ENCODE results near the gene CEP97.

CEP97 gene

DNA sequence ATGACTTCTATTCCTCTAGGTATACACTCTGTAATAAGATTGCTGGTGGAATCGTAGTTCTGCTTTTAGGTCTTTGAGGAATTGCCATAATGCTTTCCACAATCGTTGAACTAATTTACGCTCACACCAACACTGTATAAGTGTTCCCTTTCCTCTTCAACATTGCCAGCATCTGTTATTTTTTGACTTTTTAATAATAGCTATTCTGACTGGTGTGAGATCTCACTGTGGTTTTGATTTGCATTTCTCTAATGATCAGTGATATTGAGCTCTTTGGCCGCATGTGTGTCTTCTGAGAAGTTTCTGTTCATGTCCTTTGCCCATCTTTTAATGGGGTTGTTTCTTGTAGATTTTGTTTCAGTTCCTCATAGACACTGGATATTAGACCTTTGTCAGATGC is 67.4 kb downstream of the CEP97 start:
- Histone ChIP-seq H3K9me3 (ENCODE audit: control insufficient read depth, low read length) (no peaks in the 10 kb centered on the region), H3K4me3 (ENCODE audit: low read length) (no peak overlapping the region), H3K4me1 (ENCODE audit: control insufficient read depth, insufficient read depth, low read length) (no peaks in the 10 kb centered on the region), H3K9ac (ENCODE audit: low read length) (no peak overlapping the region), H3K27me3 (ENCODE audit: control insufficient read depth, insufficient read depth, low read length) (no peaks in the 10 kb centered on the region), H3K36me3 (ENCODE audit: control insufficient read depth, insufficient read depth, low read length) (no peaks in the 10 kb centered on the region)

DNA sequence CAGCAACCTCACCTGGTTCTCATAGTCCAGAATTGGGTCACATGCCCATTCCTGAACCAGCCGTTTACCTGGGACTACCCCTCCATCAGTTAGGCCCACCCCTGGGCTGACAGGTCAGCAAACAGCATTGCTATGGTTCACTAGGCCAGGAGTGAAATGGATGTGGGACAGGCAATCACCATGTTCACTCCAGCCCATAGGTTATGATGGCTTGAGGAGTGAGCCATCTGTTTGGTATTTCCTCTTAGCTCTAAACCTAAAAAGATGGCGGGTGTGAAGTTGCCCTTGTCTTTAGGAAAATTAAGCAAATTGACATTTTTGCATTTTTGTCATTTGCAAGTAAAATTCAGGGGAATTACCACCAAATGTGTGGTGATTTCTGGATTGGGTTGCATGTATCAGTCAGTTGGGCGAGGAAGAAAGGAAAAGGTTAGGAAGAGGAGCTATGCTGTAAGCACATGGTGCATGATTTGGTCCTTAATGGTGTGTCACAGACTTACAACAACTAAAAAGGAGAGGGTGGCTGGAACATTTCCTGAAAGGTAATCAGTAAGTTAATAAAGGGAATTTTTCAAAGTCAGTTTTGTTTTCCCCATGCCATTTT is 71.8 kb downstream of the CEP97 start:
- H3K27me3 ChIP-seq (ENCODE audit: control insufficient read depth, insufficient read depth, low read length): no peaks in the 10 kb centered on the region
- H3K9ac ChIP-seq (ENCODE audit: low read length): no peak overlapping the region
- H3K4me3 ChIP-seq (ENCODE audit: low read length): no peak overlapping the region
- H3K9me3 ChIP-seq (ENCODE audit: control insufficient read depth, low read length): no peaks in the 10 kb centered on the region
- no peaks in the 10 kb centered on the region for H3K36me3 ChIP-seq (ENCODE audit: control insufficient read depth, insufficient read depth, low read length)
- no peaks in the 10 kb centered on the region for H3K4me1 ChIP-seq (ENCODE audit: control insufficient read depth, insufficient read depth, low read length)

- Histone ChIP-seq H3K36me3 (ENCODE audit: control insufficient read depth, insufficient read depth, low read length) (no peaks in the 10 kb centered on the region), H3K27me3 (ENCODE audit: control insufficient read depth, insufficient read depth, low read length) (no peaks in the 10 kb centered on the region), H3K9me3 (ENCODE audit: control insufficient read depth, low read length) (no peaks in the 10 kb centered on the region), H3K4me1 (ENCODE audit: control insufficient read depth, insufficient read depth, low read length) (no peaks in the 10 kb centered on the region), H3K4me3 (ENCODE audit: low read length) (no peak overlapping the region), H3K9ac (ENCODE audit: low read length) (no peak overlapping the region)
These were observed 76.8 kb downstream of the CEP97 start for GRCh38 chr3:101801174-101801573.

GRCh38 chr3:101802179-101802578 is 77.8 kb downstream of the CEP97 start:
- Histone ChIP-seq H3K27me3 (ENCODE audit: control insufficient read depth, insufficient read depth, low read length) (no peaks in the 10 kb centered on the region), H3K9me3 (ENCODE audit: control insufficient read depth, low read length) (no peaks in the 10 kb centered on the region), H3K9ac (ENCODE audit: low read length) (no peak overlapping the region), H3K4me3 (ENCODE audit: low read length) (no peak overlapping the region), H3K4me1 (ENCODE audit: control insufficient read depth, insufficient read depth, low read length) (no peaks in the 10 kb centered on the region), H3K36me3 (ENCODE audit: control insufficient read depth, insufficient read depth, low read length) (no peaks in the 10 kb centered on the region)

DNA sequence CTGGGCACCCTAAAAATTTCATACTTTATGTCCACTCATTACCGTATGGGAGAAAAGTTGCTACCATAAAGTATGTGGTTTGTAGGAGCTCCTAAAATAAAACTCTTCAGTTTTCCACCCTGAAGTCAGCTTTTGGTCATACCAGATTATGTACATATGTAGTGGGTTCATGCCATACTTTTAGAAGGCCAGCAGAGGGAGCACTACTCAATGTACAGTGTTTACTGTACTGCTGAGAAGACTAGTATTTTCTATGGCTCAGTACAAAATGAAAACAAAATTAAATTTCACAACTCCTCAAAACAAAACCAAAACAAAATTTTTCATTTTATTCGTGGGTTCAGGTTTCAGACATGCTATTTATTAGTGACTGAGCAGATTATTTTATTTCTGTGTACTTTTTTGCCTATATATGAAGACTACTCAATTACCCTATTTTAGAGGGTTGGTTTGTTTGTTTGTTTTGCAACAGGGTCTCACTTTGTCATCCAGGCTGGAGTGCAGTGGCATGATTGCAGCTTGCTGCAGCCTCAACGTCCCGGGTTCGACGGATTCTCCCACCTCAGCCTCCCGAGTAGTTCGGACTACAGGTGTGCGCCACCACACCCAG is 78.9 kb downstream of the CEP97 start:
- H3K9me3 ChIP-seq (ENCODE audit: control insufficient read depth, low read length): no peaks in the 10 kb centered on the region
- H3K36me3 ChIP-seq (ENCODE audit: control insufficient read depth, insufficient read depth, low read length): no peaks in the 10 kb centered on the region
- H3K9ac ChIP-seq (ENCODE audit: low read length): no peak overlapping the region
- H3K4me3 ChIP-seq (ENCODE audit: low read length): no peak overlapping the region
- H3K4me1 ChIP-seq (ENCODE audit: control insufficient read depth, insufficient read depth, low read length): no peaks in the 10 kb centered on the region
- H3K27me3 ChIP-seq (ENCODE audit: control insufficient read depth, insufficient read depth, low read length): no peaks in the 10 kb centered on the region

DNA sequence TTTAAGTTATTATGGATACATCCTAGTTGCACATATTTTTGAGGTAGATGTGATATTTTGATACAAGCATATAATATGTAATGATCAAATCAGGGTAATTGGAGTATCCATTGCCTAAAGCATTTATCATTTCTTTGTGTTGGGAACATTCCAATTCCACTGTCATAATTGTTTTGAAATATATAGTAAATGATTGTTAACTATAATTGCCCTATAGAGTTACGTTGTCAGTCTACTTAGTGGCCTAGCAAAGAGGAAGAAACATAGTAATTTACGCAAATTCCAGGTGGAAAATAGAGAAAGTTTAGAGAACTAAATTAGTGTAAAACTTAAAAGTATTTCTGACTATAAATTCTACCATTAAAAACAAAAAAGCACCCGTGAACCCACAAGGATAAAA is 79.5 kb downstream of the CEP97 start:
- H3K4me3 ChIP-seq (ENCODE audit: low read length): no peak overlapping the region
- H3K4me1 ChIP-seq (ENCODE audit: control insufficient read depth, insufficient read depth, low read length): no peaks in the 10 kb centered on the region
- H3K9me3 ChIP-seq (ENCODE audit: control insufficient read depth, low read length): no peaks in the 10 kb centered on the region
- no peaks in the 10 kb centered on the region for H3K36me3 ChIP-seq (ENCODE audit: control insufficient read depth, insufficient read depth, low read length)
- H3K9ac ChIP-seq (ENCODE audit: low read length): no peak overlapping the region
- no peaks in the 10 kb centered on the region for H3K27me3 ChIP-seq (ENCODE audit: control insufficient read depth, insufficient read depth, low read length)

DNA sequence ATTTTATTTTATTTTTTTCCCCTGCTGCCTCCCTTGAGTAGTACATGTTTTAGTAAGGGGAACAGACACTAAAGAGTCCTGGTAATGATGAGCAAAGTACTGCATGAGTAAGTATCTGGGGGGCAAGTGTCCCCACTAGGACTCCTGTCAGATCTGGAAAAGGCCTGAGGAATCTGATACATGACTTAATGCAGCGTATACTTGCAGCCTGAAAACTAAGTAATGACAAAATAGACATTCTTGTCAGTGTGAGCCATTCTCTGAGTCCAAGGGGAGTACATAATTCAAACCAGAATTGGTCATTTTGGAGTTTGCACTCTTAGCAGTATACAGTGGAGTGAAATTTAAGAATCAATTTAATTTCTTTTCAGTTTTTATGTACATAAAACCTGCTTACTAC is 82.1 kb downstream of the CEP97 start:
- Histone ChIP-seq H3K4me1 (ENCODE audit: control insufficient read depth, insufficient read depth, low read length) (no peaks in the 10 kb centered on the region), H3K9ac (ENCODE audit: low read length) (no peak overlapping the region), H3K36me3 (ENCODE audit: control insufficient read depth, insufficient read depth, low read length) (no peaks in the 10 kb centered on the region), H3K27me3 (ENCODE audit: control insufficient read depth, insufficient read depth, low read length) (no peaks in the 10 kb centered on the region), H3K4me3 (ENCODE audit: low read length) (no peak overlapping the region), H3K9me3 (ENCODE audit: control insufficient read depth, low read length) (no peaks in the 10 kb centered on the region)

- no peak overlapping the region for H3K4me3 ChIP-seq (ENCODE audit: low read length)
- no peaks in the 10 kb centered on the region for H3K4me1 ChIP-seq (ENCODE audit: control insufficient read depth, insufficient read depth, low read length)
- H3K9me3 ChIP-seq (ENCODE audit: control insufficient read depth, low read length): no peaks in the 10 kb centered on the region
- no peaks in the 10 kb centered on the region for H3K27me3 ChIP-seq (ENCODE audit: control insufficient read depth, insufficient read depth, low read length)
- no peaks in the 10 kb centered on the region for H3K36me3 ChIP-seq (ENCODE audit: control insufficient read depth, insufficient read depth, low read length)
- no peak overlapping the region for H3K9ac ChIP-seq (ENCODE audit: low read length)
These were observed 83.5 kb downstream of the CEP97 start for GRCh38 chr3:101807888-101808287.

GRCh38 chr3:101809178-101810021 is 85.0 kb downstream of the CEP97 start:
- no peak overlapping the region for H3K9ac ChIP-seq (ENCODE audit: low read length)
- peaks cover 5% of the 10 kb centered on the region for H3K4me1 ChIP-seq (ENCODE audit: control insufficient read depth, insufficient read depth, low read length)
- no peak overlapping the region for H3K4me3 ChIP-seq (ENCODE audit: low read length)
- H3K36me3 ChIP-seq (ENCODE audit: control insufficient read depth, insufficient read depth, low read length): no peaks in the 10 kb centered on the region
- no peaks in the 10 kb centered on the region for H3K9me3 ChIP-seq (ENCODE audit: control insufficient read depth, low read length)
- H3K27me3 ChIP-seq (ENCODE audit: control insufficient read depth, insufficient read depth, low read length): no peaks in the 10 kb centered on the region

DNA sequence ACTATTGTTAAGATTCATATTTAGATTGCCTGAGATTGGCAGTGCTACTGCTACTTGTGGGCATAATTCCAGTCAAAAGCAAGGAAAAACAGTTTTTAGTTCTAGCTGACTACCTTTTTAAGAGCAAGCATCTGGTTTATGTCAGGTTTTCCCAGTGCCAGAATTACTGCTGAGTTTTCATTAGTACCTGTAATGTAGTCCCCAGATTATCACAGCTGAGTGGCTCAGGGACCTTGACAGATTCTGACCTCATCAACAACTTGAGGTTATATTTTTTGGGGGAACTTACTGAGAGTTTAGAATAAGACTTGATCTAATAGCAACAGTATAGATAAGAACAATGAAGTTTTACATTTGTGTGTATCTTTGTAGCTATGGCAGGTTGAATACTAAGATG is 85.6 kb downstream of the CEP97 start:
- H3K27me3 ChIP-seq (ENCODE audit: control insufficient read depth, insufficient read depth, low read length): no peaks in the 10 kb centered on the region
- peaks cover 11% of the 10 kb centered on the region for H3K4me1 ChIP-seq (ENCODE audit: control insufficient read depth, insufficient read depth, low read length)
- no peaks in the 10 kb centered on the region for H3K36me3 ChIP-seq (ENCODE audit: control insufficient read depth, insufficient read depth, low read length)
- no peak overlapping the region for H3K9ac ChIP-seq (ENCODE audit: low read length)
- H3K4me3 ChIP-seq (ENCODE audit: low read length): no peak overlapping the region
- H3K9me3 ChIP-seq (ENCODE audit: control insufficient read depth, low read length): no peaks in the 10 kb centered on the region

- peaks cover 16% of the 10 kb centered on the region for H3K4me1 ChIP-seq (ENCODE audit: control insufficient read depth, insufficient read depth, low read length)
- no peaks in the 10 kb centered on the region for H3K9me3 ChIP-seq (ENCODE audit: control insufficient read depth, low read length)
- H3K9ac ChIP-seq (ENCODE audit: low read length): no peak overlapping the region
- no peaks in the 10 kb centered on the region for H3K36me3 ChIP-seq (ENCODE audit: control insufficient read depth, insufficient read depth, low read length)
- no peak overlapping the region for H3K4me3 ChIP-seq (ENCODE audit: low read length)
- H3K27me3 ChIP-seq (ENCODE audit: control insufficient read depth, insufficient read depth, low read length): no peaks in the 10 kb centered on the region
These were observed 87.5 kb downstream of the CEP97 start for GRCh38 chr3:101811875-101812274.

DNA sequence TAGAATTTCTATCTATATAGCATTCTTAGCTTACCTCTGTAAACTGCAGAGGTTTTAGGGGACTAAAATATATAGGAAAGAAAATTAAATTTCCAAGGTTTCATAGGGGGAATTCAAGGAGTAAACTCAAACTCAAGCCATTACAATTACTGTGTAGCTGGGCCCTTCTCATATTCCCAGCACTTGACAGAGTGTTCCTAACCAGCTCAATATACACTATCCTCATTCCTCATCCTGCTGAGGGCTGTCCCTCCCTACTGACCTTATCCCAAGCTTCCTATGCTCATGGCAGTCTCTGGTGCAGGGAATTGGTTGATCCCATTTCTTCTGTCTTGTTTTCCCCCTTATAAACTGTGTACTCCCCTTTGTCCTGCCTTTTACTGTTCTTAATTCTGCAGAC is 88.5 kb downstream of the CEP97 start:
- no peaks in the 10 kb centered on the region for H3K27me3 ChIP-seq (ENCODE audit: control insufficient read depth, insufficient read depth, low read length)
- no peaks in the 10 kb centered on the region for H3K9me3 ChIP-seq (ENCODE audit: control insufficient read depth, low read length)
- no peak overlapping the region for H3K4me3 ChIP-seq (ENCODE audit: low read length)
- H3K4me1 ChIP-seq (ENCODE audit: control insufficient read depth, insufficient read depth, low read length): peaks cover 16% of the 10 kb centered on the region
- no peak overlapping the region for H3K9ac ChIP-seq (ENCODE audit: low read length)
- H3K36me3 ChIP-seq (ENCODE audit: control insufficient read depth, insufficient read depth, low read length): no peaks in the 10 kb centered on the region

All from mucosa of stomach (tissue), 1 donor.